ENCODE data around the gene CACNB3.
"Not testable (repeated sequence)": the region's sequence is repeated elsewhere in the genome, so short reads cannot be mapped to it uniquely, and the experiment has no call there.

CACNB3 gene

GRCh38 chr12:48854932-48855331 is 36.6 kb downstream of the CACNB3 start:
- not testable (repeated sequence) for DNase-seq (ENCODE audit: low read depth in 2 of 2)

- no peak for DNase-seq (ENCODE audit: low read depth in 2 of 2)
These were observed 38.1 kb downstream of the CACNB3 start for GRCh38 chr12:48856379-48856778.

- no peak for DNase-seq (ENCODE audit: low read depth in 2 of 2)
These were observed 39.1 kb downstream of the CACNB3 start for GRCh38 chr12:48857278-48857994.

- no peak for DNase-seq (ENCODE audit: low read depth in 2 of 2)
These were observed 39.7 kb downstream of the CACNB3 start for GRCh38 chr12:48858043-48858442.

- DNase-seq (ENCODE audit: low read depth in 2 of 2), result no peak
These were observed 41.3 kb downstream of the CACNB3 start for GRCh38 chr12:48859607-48860006.

- DNase-seq (ENCODE audit: low read depth in 2 of 2), result not testable (repeated sequence)
These were observed 41.9 kb downstream of the CACNB3 start for GRCh38 chr12:48860236-48860635.

GRCh38 chr12:48861111-48861510 is 42.8 kb downstream of the CACNB3 start:
- no peak for DNase-seq (ENCODE audit: low read depth in 2 of 2)

GRCh38 chr12:48862760-48863159 is 44.5 kb downstream of the CACNB3 start:
- no peak for DNase-seq (ENCODE audit: low read depth in 2 of 2)

- no peak for DNase-seq (ENCODE audit: low read depth in 2 of 2)
These were observed 45.0 kb downstream of the CACNB3 start for GRCh38 chr12:48863291-48863690.

GRCh38 chr12:48865281-48866051 is 47.2 kb downstream of the CACNB3 start, which contains the start of gene RND1:
Gene RND1, minus strand, starts transcription at chr12:48865870. Its CDS starts 103 bp downstream, at chr12:48865767.
- DNase-seq (ENCODE audit: low read depth in 2 of 2), result peak; percentile 78 to 79

GRCh38 chr12:48866052-48866711 is 47.9 kb downstream of the CACNB3 start:
- DNase-seq (ENCODE audit: low read depth in 2 of 2), result no peak

- no peak for DNase-seq (ENCODE audit: low read depth in 2 of 2)
These were observed 50.2 kb downstream of the CACNB3 start for GRCh38 chr12:48868451-48868850.

- no peak for DNase-seq (ENCODE audit: low read depth in 2 of 2)
These were observed 50.9 kb downstream of the CACNB3 start for GRCh38 chr12:48869191-48869590.

GRCh38 chr12:48873096-48873495 is 54.8 kb downstream of the CACNB3 start:
- DNase-seq (ENCODE audit: low read depth in 2 of 2), result no peak

GRCh38 chr12:48873534-48873933 is 55.2 kb downstream of the CACNB3 start:
- not testable (repeated sequence) for DNase-seq (ENCODE audit: low read depth in 2 of 2)

GRCh38 chr12:48875944-48876515 is 57.7 kb downstream of the CACNB3 start:
- no peak for DNase-seq (ENCODE audit: low read depth in 2 of 2)
